ENCODE data around the gene SLC25A15.
"Not testable (repeated sequence)": the region's sequence is repeated elsewhere in the genome, so short reads cannot be mapped to it uniquely, and the experiment has no call there.

SLC25A15 gene

GRCh38 chr13:40818926-40819325 is 29.5 kb downstream of the SLC25A15 start:
- Histone ChIP-seq H3K27me3 (ENCODE audit: insufficient read depth, low read depth, severe bottlenecking) (no peaks in the 10 kb centered on the region), H3K27ac (no peak overlapping the region), H3K36me3 (no peaks in the 10 kb centered on the region), H3K9me3 (ENCODE audit: severe bottlenecking) (no peaks in the 10 kb centered on the region), H3K4me3 (ENCODE audit: low read depth, low read length) (no peak overlapping the region)
- TF ChIP-seq, protein P1, sequence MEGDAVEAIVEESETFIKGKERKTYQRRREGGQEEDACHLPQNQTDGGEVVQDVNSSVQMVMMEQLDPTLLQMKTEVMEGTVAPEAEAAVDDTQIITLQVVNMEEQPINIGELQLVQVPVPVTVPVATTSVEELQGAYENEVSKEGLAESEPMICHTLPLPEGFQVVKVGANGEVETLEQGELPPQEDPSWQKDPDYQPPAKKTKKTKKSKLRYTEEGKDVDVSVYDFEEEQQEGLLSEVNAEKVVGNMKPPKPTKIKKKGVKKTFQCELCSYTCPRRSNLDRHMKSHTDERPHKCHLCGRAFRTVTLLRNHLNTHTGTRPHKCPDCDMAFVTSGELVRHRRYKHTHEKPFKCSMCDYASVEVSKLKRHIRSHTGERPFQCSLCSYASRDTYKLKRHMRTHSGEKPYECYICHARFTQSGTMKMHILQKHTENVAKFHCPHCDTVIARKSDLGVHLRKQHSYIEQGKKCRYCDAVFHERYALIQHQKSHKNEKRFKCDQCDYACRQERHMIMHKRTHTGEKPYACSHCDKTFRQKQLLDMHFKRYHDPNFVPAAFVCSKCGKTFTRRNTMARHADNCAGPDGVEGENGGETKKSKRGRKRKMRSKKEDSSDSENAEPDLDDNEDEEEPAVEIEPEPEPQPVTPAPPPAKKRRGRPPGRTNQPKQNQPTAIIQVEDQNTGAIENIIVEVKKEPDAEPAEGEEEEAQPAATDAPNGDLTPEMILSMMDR (IDR thresholded peaks at IDR 0.05; ENCODE audit: low read depth, low read length) = no peak
- DNase-seq = no peak

DNA sequence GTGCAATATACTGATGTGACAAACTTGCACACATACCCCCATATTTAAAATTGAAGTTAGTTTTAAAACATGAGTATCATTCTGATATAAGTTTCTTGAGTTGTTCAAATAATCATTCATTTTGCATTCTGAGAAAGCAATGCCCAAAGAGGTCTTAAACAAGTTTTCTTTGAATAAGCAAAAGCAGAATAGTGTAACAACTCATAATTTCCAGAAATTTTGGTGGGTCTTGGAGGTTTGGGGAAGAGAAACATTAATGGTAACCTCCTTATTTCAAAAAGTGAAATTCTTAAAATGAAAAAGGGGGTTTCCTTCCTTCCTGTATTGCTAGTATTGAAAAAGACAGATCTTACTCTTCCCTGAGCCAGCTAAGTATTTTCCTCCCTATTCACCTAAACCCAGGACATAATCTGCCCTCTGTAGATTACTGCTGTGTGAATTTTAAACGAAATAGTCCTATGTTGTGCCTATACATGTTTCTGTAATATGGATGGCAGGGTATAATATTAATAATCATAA is 30.4 kb downstream of the SLC25A15 start:
- Histone ChIP-seq H3K36me3 (no peaks in the 10 kb centered on the region), H3K27me3 (ENCODE audit: insufficient read depth, low read depth, severe bottlenecking) (no peaks in the 10 kb centered on the region), H3K27ac (no peak overlapping the region), H3K4me3 (ENCODE audit: low read depth, low read length) (no peak overlapping the region), H3K9me3 (ENCODE audit: severe bottlenecking) (no peaks in the 10 kb centered on the region)
- TF ChIP-seq, protein P1 (IDR thresholded peaks at IDR 0.05; ENCODE audit: low read depth, low read length) = no peak
- DNase-seq = no peak

- not testable (repeated sequence) for H3K27ac ChIP-seq; H3K27me3 ChIP-seq (ENCODE audit: insufficient read depth, low read depth, severe bottlenecking); H3K4me3 ChIP-seq (ENCODE audit: low read depth, low read length); H3K9me3 ChIP-seq (ENCODE audit: severe bottlenecking); H3K36me3 ChIP-seq; DNase-seq
Observed at GRCh38 chr13:40839725-40840124, 50.3 kb downstream of the SLC25A15 start.

DNA sequence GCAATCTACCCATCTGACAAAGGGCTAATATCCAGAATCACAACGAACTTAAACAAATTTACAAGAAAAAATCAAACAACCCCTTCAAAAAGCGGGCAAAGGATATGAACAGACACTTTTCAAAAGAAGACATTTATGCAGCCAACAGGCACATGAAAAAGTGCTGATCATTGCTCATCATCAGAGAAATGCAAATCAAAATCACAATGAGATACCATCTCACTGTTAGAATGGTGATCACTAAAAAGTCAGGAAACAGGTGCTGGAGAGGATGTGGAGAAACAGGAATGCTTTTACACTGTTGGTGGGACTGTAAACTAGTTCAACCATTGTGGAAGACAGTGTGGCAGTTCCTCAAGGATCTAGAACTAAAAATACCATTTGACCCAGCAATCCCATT is 51.5 kb downstream of the SLC25A15 start:
- not testable (repeated sequence) for H3K36me3 ChIP-seq; H3K4me3 ChIP-seq (ENCODE audit: low read depth, low read length); DNase-seq; H3K27me3 ChIP-seq (ENCODE audit: insufficient read depth, low read depth, severe bottlenecking); H3K9me3 ChIP-seq (ENCODE audit: severe bottlenecking); H3K27ac ChIP-seq
